Activated naive CD4-positive, alpha-beta T cell treated with anti-CD3 and anti-CD28 coated beads, Interleukin-2, amount 10 ng/mL, durations not matched to agents 7 days and 5 days (primary cell): Measurements from ENCODE around the gene NUDT16L1.
A peak's percentile ranks its signal among the peaks of the same experiment; 100 is the strongest.

Source experiments
- CTCF ChIA-PET: fragments of 350-600 bp; sonication (Branson Sonifier 250); formaldehyde crosslinking; loops from one replicate; lab custom pipeline; 2021; ENCODE audit warnings: antibody characterized with exemption; lab: Charles Lee
- DNase-seq: peaks from one replicate; pipeline ENCODE4 v3.0.0-alpha.2; 2020
- H3K27ac Mint-ChIP-seq: one replicate; pipeline ENCODE4 v1.8.0; 2021; ENCODE audit warnings: mild to moderate bottlenecking, moderate library complexity, mixed read lengths
- H3K27me3 Mint-ChIP-seq: one replicate; pipeline ENCODE4 v1.8.0; 2021; ENCODE audit warnings: mild to moderate bottlenecking, mixed read lengths
- H3K36me3 Mint-ChIP-seq: one replicate; pipeline ENCODE4 v1.8.0; 2021; ENCODE audit warnings: mixed read lengths
- H3K4me1 Mint-ChIP-seq: one replicate; pipeline ENCODE4 v1.8.0; 2021; ENCODE audit warnings: mixed read lengths
- H3K4me3 Mint-ChIP-seq: one replicate; pipeline ENCODE4 v1.8.0; 2021; ENCODE audit warnings: mild to moderate bottlenecking, moderate library complexity, mixed read lengths
- H3K9me3 Mint-ChIP-seq: one replicate; pipeline ENCODE4 v1.8.0; 2021; ENCODE audit warnings: mixed read lengths

NUDT16L1 gene

GRCh38 chr16:4691666-4692412, 1.5 kb upstream of the NUDT16L1 start:
- peak; percentile 22 for DNase-seq
- peaks cover 16% of the 10 kb centered on the region for H3K4me1 Mint-ChIP-seq
- H3K27ac Mint-ChIP-seq: no peak overlapping the region
- CTCF ChIA-PET: interaction anchor here (0.7 to 2.7 kb wide), 3 partner anchors 9 to 41 kb away, joined by 4 to 9 read pairs (median 5); no protein-coding TSS in a partner anchor
- H3K4me3 Mint-ChIP-seq: peak overlapping the region; percentile 18
- H3K9me3 Mint-ChIP-seq: no peaks in the 10 kb centered on the region
- H3K27me3 Mint-ChIP-seq: no peaks in the 10 kb centered on the region
- peaks cover 10% of the 10 kb centered on the region for H3K36me3 Mint-ChIP-seq

- Mint-ChIP-seq H3K27me3 (no peaks in the 10 kb centered on the region), H3K36me3 (peaks cover 9% of the 10 kb centered on the region), H3K4me3 (peak overlapping the region; percentile 81), H3K27ac (peak overlapping the region; percentile 88), H3K9me3 (no peaks in the 10 kb centered on the region), H3K4me1 (peaks cover 16% of the 10 kb centered on the region)
- no peak for DNase-seq
- CTCF ChIA-PET: interaction anchor here (0.7 to 2.7 kb wide), 2 partner anchors 10 to 32 kb away, joined by 5 to 9 read pairs; no protein-coding TSS in a partner anchor
Measured at GRCh38 chr16:4692460-4693295, 684 bp upstream of the NUDT16L1 start.

GRCh38 chr16:4693956-4694641, 737 bp downstream of the NUDT16L1 start:
- Mint-ChIP-seq H3K4me3 (peak overlapping the region; percentile 81), H3K9me3 (no peaks in the 10 kb centered on the region), H3K36me3 (peaks cover 7% of the 10 kb centered on the region), H3K27me3 (no peaks in the 10 kb centered on the region), H3K27ac (peak overlapping the region; percentile 78), H3K4me1 (peaks cover 16% of the 10 kb centered on the region)
- peak; percentile 68 for DNase-seq
- CTCF ChIA-PET: interaction anchor here (0.8 to 2.7 kb wide), 3 partner anchors 11 to 36 kb away, joined by 3 to 9 read pairs (median 3); no protein-coding TSS in a partner anchor

GRCh38 chr16:4694642-4695451, 1.5 kb downstream of the NUDT16L1 start:
- CTCF ChIA-PET: interaction anchor here (0.6 to 1.6 kb wide), 4 partner anchors 36 to 261 kb away, joined by 3 to 5 read pairs (median 4); partner anchors contain the start of genes ANKS3 and DNAAF8
- no peaks in the 10 kb centered on the region for H3K27me3 Mint-ChIP-seq
- DNase-seq: peak; percentile 21
- H3K4me1 Mint-ChIP-seq: peaks cover 22% of the 10 kb centered on the region
- H3K4me3 Mint-ChIP-seq: peak overlapping the region; percentile 81
- H3K27ac Mint-ChIP-seq: peak overlapping the region; percentile 49
- H3K9me3 Mint-ChIP-seq: no peaks in the 10 kb centered on the region
- peaks cover 14% of the 10 kb centered on the region for H3K36me3 Mint-ChIP-seq

GRCh38 chr16:4695473-4696171, 2.3 kb downstream of the NUDT16L1 start:
- Mint-ChIP-seq H3K4me1 (peaks cover 30% of the 10 kb centered on the region), H3K36me3 (peaks cover 13% of the 10 kb centered on the region), H3K9me3 (no peaks in the 10 kb centered on the region), H3K4me3 (peak overlapping the region; percentile 81), H3K27me3 (no peaks in the 10 kb centered on the region), H3K27ac (no peak overlapping the region)
- CTCF ChIA-PET: interaction anchor here (0.6 to 1.6 kb wide), 5 partner anchors 28 to 260 kb away, joined by 3 to 5 read pairs (median 3); partner anchors contain the start of genes ANKS3 and DNAAF8
- DNase-seq: no peak

- no peak overlapping the region for H3K4me3 Mint-ChIP-seq
- no peaks in the 10 kb centered on the region for H3K9me3 Mint-ChIP-seq
- no peak for DNase-seq
- H3K27me3 Mint-ChIP-seq: no peaks in the 10 kb centered on the region
- peaks cover 13% of the 10 kb centered on the region for H3K36me3 Mint-ChIP-seq
- peaks cover 33% of the 10 kb centered on the region for H3K4me1 Mint-ChIP-seq
- CTCF ChIA-PET: interaction anchor here (0.6 to 1.6 kb wide), 3 partner anchors 29 to 259 kb away, joined by 3 to 5 read pairs (median 4); partner anchors contain the start of genes ANKS3 and DNAAF8
- no peak overlapping the region for H3K27ac Mint-ChIP-seq
Measured at GRCh38 chr16:4696172-4696904, 3.0 kb downstream of the NUDT16L1 start.

- H3K27ac Mint-ChIP-seq: no peak overlapping the region
- no peak overlapping the region for H3K4me3 Mint-ChIP-seq
- peaks cover 15% of the 10 kb centered on the region for H3K36me3 Mint-ChIP-seq
- no peaks in the 10 kb centered on the region for H3K27me3 Mint-ChIP-seq
- CTCF ChIA-PET: no interaction called here
- H3K9me3 Mint-ChIP-seq: no peaks in the 10 kb centered on the region
- DNase-seq: no peak
- H3K4me1 Mint-ChIP-seq: peaks cover 33% of the 10 kb centered on the region
Measured at GRCh38 chr16:4696905-4697847, 3.8 kb downstream of the NUDT16L1 start.

GRCh38 chr16:4697848-4698291, 4.5 kb downstream of the NUDT16L1 start:
- DNase-seq: no peak
- Mint-ChIP-seq H3K4me1 (peaks cover 27% of the 10 kb centered on the region), H3K27me3 (no peaks in the 10 kb centered on the region), H3K36me3 (peaks cover 17% of the 10 kb centered on the region), H3K27ac (no peak overlapping the region), H3K4me3 (no peak overlapping the region), H3K9me3 (no peaks in the 10 kb centered on the region)
- CTCF ChIA-PET: no interaction called here

GRCh38 chr16:4698321-4699045, 5.1 kb downstream of the NUDT16L1 start:
- peaks cover 17% of the 10 kb centered on the region for H3K36me3 Mint-ChIP-seq
- no peak overlapping the region for H3K4me3 Mint-ChIP-seq
- H3K4me1 Mint-ChIP-seq: peaks cover 26% of the 10 kb centered on the region
- no peaks in the 10 kb centered on the region for H3K9me3 Mint-ChIP-seq
- H3K27me3 Mint-ChIP-seq: no peaks in the 10 kb centered on the region
- CTCF ChIA-PET: no interaction called here
- no peak overlapping the region for H3K27ac Mint-ChIP-seq
- no peak for DNase-seq

- no peaks in the 10 kb centered on the region for H3K9me3 Mint-ChIP-seq
- no peak for DNase-seq
- no peak overlapping the region for H3K4me3 Mint-ChIP-seq
- H3K36me3 Mint-ChIP-seq: peaks cover 17% of the 10 kb centered on the region
- no peak overlapping the region for H3K27ac Mint-ChIP-seq
- CTCF ChIA-PET: no interaction called here
- H3K4me1 Mint-ChIP-seq: peaks cover 30% of the 10 kb centered on the region
- no peaks in the 10 kb centered on the region for H3K27me3 Mint-ChIP-seq
Measured at GRCh38 chr16:4699046-4699556, 5.7 kb downstream of the NUDT16L1 start.
